Inferior parietal cortex (tissue), 1 donor: ENCODE results near the gene BBS9.

Experiments used
- DNase-seq: peaks from one replicate; pipeline ENCODE4 v3.0.0-alpha.2; 2016; ENCODE audit errors: extremely low spot score

The BBS9 gene

GRCh38 chr7:33369888-33370287 lies 240.5 kb downstream of the BBS9 start:
- no peak for DNase-seq

GRCh38 chr7:33373195-33373594 lies 243.8 kb downstream of the BBS9 start:
- DNase-seq: no peak

GRCh38 chr7:33379891-33380525 lies 250.6 kb downstream of the BBS9 start:
- no peak for DNase-seq

- DNase-seq: no peak
Measured at GRCh38 chr7:33388332-33388731, 259.0 kb downstream of the BBS9 start.

- DNase-seq: no peak
Measured at GRCh38 chr7:33392148-33392547, 262.8 kb downstream of the BBS9 start.

- DNase-seq: no peak
Measured at GRCh38 chr7:33393770-33394169, 264.4 kb downstream of the BBS9 start.

- no peak for DNase-seq
Measured at GRCh38 chr7:33395340-33395739, 266.0 kb downstream of the BBS9 start.

- DNase-seq: no peak
Measured at GRCh38 chr7:33399528-33400213, 270.3 kb downstream of the BBS9 start.

GRCh38 chr7:33400214-33400538 lies 270.8 kb downstream of the BBS9 start:
- no peak for DNase-seq

GRCh38 chr7:33410266-33410665 lies 280.9 kb downstream of the BBS9 start:
- no peak for DNase-seq

GRCh38 chr7:33411020-33411419 lies 281.7 kb downstream of the BBS9 start:
- no peak for DNase-seq

- no peak for DNase-seq
Measured at GRCh38 chr7:33412331-33412730, 283.0 kb downstream of the BBS9 start.

GRCh38 chr7:33418251-33418701 lies 288.9 kb downstream of the BBS9 start:
- DNase-seq: no peak

- DNase-seq: no peak
Measured at GRCh38 chr7:33420311-33420940, 291.1 kb downstream of the BBS9 start.

GRCh38 chr7:33421429-33421828 lies 292.1 kb downstream of the BBS9 start:
- DNase-seq: no peak

GRCh38 chr7:33422141-33422540 lies 292.8 kb downstream of the BBS9 start:
- DNase-seq: no peak

- no peak for DNase-seq
Measured at GRCh38 chr7:33422825-33423645, 293.7 kb downstream of the BBS9 start.

- DNase-seq: no peak
Measured at GRCh38 chr7:33423646-33424020, 294.3 kb downstream of the BBS9 start.

GRCh38 chr7:33425395-33425794 lies 296.0 kb downstream of the BBS9 start:
- no peak for DNase-seq

- no peak for DNase-seq
Measured at GRCh38 chr7:33425929-33426678, 296.7 kb downstream of the BBS9 start.

GRCh38 chr7:33428415-33428814 lies 299.1 kb downstream of the BBS9 start:
- DNase-seq: no peak

GRCh38 chr7:33431543-33431942 lies 302.2 kb downstream of the BBS9 start:
- no peak for DNase-seq
